Renal cortical epithelial cell (primary cell): ENCODE measurements around the gene RGS1. TPM values are rescaled to one million over a fixed set of nuclear protein-coding genes. Genes with fewer than 3 reads are reported as not detected.

ENCODE experiments used
- DNase-seq: peaks from one replicate; pipeline ENCODE4 v3.0.0-alpha.2; 2011; ENCODE audit warnings: low read depth
- total RNA-seq: library from RNA; depleted of rRNA; stranded (reverse); fragments of >200 nt; gene quantifications from 2 replicates; pipeline ENCODE4 v1.2.3, GENCODE V29; 2014

RGS1 gene
- total RNA-seq, 1 donor from 2014 or later = not detected

DNA sequence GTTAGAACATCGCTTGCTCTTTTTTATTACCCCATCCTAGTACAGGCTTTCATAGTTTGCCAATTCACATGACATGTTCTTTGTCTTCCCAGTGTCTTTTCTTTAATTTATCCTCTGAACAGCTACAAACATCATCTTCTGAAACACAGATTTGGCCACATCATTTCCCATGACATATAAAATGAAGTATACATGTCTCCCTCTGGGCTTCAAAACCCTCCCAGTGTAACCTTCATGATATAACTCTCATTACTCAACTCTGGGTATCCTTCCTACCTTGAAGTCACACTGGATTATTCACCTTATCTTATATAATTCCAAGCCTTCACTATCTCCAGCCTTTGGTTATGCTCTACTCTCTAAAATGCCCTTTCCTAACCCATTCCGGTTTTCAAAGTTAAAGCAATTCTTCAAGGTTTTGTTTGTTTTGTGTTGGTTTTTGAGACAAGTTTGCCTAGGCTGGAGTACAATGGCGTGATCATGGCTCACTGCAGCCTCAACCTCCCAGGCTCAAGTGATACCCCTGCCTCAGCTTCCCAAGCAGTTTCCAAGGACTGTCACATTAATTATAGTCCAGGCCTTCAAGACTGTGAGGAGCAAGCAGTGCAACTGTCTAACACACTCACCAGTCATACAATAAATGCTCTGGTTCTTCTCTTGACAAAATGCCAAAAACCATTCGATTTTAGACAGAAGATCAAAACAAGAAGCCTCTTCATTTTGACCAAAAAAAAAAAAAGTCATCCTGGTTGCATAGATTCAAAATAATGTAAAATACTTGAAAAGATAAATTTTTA is 5.8 kb downstream of the RGS1 start:
- no peak for DNase-seq

DNA sequence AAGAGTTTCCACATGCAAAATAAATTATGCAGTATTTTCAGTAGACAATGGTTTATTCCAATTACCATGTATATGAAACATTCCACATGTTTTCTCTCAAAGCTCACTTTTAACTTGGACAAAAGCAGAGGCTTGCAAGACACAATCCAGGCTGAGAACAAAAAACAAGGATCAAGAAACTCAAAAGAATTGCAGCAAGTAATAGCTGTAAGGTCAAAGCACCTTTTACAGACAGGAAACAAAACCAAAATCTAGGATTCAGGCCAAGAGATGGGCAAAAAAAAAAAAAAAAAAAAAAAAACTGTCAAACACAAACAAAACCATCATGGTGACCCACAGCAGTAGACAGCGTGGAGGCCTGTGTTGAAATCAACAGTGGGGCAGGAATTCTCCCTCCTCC is 9.3 kb downstream of the RGS1 start:
- peak; percentile 26 for DNase-seq

GRCh38 chr1:192587386-192588266 is 12.1 kb downstream of the RGS1 start:
- no peak for DNase-seq

GRCh38 chr1:192588546-192588945 is 13.0 kb downstream of the RGS1 start:
- peak; percentile 19 for DNase-seq

GRCh38 chr1:192589813-192590212 is 14.2 kb downstream of the RGS1 start:
- no peak for DNase-seq

DNA sequence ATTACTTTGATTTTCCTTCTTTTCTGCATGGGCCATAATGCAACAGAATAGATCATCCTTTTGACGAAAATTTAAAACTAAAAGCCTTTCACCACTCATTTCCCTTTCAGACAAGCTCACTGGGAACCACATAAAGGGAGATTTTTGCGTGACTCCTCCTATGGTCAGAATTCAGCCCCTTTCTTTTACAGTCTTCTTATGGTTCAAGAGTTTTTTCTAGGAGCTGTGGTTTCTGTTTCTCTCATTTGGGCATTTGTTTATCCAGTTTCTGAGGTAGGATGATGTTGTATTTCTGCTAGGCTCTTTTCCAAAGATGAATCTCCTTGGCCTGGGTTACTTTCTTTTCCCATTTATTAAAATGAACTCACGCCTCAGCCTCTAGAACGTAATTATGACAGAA is 16.9 kb downstream of the RGS1 start:
- DNase-seq = no peak

GRCh38 chr1:192592981-192593708 is 17.6 kb downstream of the RGS1 start:
- peak; percentile 31 for DNase-seq

GRCh38 chr1:192595299-192595698 is 19.7 kb downstream of the RGS1 start:
- no peak for DNase-seq

DNA sequence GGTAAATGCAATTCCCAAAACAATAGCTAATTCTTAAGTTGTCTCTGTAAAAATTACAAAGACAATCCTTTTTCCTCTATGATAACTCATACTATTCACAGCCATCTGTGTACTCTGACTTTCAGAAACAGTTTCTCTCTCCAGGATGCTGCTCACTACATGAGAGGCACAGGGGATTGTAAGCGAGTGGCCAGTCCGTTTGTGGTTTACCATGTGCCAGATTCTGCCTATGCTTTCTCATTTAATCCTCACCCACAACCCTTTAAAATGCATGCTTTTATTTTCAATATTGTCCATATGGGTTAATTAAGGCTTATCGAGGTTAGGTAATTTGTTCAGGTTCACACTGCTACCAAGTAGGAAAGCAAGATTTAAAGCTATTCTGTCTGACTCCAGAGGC is 23.0 kb downstream of the RGS1 start:
- DNase-seq = no peak

GRCh38 chr1:192600275-192600674 is 24.7 kb downstream of the RGS1 start:
- DNase-seq = peak; percentile 63

GRCh38 chr1:192601143-192601542 is 25.6 kb downstream of the RGS1 start:
- DNase-seq = no peak

DNA sequence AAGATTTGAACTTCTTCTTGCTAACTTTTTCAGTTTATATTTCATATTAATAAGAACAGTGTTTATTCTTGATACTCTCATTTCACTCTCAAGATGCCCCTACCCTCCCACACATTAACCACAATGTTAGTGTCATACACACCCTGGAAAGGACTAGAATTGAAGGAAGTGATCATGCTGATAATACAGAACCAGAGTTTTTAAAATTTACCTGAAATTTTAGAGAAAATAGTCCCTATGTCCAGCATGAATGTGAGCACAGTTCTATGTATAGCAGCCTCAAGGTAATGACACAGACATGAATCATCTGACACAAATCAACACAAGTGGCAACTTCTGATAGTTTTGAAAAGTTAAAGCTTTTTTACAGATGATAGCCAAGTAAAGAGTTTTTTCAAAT is 26.0 kb downstream of the RGS1 start:
- peak; percentile 28 for DNase-seq

DNA sequence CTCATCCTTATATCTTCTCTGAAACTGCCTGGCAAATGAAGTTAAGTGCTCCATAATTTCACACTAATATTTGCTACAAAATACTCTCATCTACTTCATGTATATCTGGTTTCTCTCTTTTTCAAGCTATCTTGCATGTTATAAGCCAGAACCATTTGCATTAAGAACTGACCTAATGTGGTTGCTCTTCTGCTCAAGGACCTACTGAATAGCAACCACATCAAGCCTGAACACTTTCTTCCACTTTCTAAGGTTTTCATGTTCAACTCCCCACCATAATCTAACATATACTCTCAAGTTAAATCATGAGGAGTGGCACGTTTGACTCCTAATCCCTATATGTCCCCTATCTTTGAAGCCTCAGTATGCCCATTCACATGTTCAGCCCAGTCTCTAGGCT is 27.2 kb downstream of the RGS1 start:
- DNase-seq = no peak

- no peak for DNase-seq
Measured at GRCh38 chr1:192603218-192603787, 27.7 kb downstream of the RGS1 start.

- no peak for DNase-seq
Measured at GRCh38 chr1:192604979-192605620, 29.5 kb downstream of the RGS1 start.

DNA sequence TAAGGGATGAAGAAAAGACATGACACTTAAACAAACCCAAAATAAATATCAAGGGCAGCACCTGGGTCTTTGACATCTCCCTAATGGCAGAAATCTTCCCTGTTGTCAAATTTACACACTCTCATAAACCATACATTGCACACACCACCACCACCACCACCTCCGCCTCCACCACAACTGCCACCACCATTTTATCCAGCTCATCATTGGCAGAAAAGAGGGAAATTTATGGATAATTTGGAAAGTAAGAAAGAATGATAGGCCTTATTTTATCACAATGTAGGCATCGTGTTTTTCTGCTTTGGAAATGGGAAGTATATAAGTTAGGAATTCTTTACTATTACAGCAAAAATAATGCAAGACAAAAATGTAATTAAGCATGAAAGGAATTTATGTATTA is 33.1 kb downstream of the RGS1 start:
- DNase-seq = no peak

DNA sequence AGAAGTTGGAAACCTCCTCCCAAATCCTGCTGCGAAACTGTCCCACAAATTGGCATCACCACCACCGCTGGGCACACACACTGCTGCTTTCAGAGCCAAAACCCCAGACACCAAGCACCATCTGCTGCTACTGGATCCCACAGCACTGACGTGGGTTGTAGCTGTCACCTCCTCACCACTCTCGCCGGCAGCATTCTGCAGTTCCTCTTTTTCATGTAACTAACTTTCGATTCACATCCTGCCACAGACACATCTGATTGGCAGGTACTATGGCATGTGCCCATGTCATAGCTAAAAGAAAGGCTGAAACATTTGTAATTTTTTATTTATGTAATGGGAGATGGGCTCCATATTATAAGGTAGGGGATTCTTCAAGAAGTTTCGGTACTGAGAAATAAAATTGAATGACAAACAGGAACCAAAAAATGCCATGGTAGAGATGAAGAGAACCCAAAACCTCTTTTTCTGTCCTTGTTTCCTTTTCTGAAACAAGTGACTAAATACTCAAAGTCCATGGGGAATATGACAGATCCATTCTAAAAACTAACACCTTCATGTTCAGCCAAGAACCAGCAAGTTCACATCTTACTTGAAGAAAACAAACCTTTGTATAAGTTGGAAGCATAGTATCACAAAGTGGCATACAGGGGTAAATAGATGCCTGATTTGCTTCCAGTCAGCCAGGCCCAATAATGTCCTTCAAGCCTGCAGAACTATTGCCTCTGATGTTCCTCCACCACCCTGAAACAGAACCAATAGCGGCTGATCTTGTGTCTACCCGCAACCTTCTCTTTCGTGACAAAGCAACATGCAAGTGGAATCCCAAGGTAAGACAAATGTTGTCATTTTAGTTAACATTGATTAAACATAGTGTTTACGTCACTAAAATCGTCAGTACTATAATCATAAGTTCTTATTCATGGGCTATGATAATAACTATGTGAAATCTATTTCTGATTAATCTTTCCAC is 33.8 kb downstream of the RGS1 start:
- DNase-seq = no peak

- peak; percentile 25 for DNase-seq
Measured at GRCh38 chr1:192610112-192610889, 34.7 kb downstream of the RGS1 start.

GRCh38 chr1:192615055-192615454 is 39.5 kb downstream of the RGS1 start:
- no peak for DNase-seq
